ENCODE measurements around the gene ZNF438. TPM values are rescaled to one million over a fixed set of nuclear protein-coding genes. Genes with fewer than 3 reads are reported as not detected.

The ZNF438 gene
- total and polyA plus RNA-seq, 7 donors, result 12.3 to 27.9 (median 20.7) TPM

DNA sequence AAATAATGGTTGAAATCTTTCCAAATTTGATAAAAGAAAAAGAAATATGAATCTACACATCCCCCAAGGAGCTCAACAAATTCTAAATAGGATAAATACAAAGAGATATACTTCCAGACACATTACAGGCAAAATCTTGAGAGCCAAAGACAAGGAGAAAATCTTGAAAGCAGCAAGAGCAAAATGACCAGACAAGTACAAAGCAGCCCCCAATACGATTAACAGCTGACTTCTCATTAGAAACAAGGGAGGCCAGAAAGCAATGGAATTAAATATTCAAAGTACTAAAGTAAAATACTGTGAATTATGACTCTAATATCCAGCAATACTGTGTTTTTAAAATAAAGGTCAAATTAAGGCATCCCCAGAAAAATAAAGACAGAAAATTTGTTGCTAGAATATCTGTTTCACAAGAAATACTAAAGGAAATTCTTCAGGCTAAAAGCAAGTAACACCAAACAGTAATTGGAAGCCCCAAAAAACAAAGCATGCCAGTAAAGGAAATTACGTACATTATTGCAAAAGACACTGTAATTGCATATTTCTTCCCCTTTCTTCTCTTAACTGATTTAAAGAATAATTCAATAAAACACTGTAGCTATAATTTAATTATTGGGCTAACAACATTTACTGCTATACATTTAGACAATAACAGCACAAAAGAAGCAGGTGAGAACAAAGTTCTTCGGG is 36.4 kb downstream of the ZNF438 start:
- intact Hi-C loops (cut with DNase I), result no loop called here
- H3K9me3 ChIP-seq, result peaks cover 9% of the 10 kb centered on the region
- TF ChIP-seq, protein P1, sequence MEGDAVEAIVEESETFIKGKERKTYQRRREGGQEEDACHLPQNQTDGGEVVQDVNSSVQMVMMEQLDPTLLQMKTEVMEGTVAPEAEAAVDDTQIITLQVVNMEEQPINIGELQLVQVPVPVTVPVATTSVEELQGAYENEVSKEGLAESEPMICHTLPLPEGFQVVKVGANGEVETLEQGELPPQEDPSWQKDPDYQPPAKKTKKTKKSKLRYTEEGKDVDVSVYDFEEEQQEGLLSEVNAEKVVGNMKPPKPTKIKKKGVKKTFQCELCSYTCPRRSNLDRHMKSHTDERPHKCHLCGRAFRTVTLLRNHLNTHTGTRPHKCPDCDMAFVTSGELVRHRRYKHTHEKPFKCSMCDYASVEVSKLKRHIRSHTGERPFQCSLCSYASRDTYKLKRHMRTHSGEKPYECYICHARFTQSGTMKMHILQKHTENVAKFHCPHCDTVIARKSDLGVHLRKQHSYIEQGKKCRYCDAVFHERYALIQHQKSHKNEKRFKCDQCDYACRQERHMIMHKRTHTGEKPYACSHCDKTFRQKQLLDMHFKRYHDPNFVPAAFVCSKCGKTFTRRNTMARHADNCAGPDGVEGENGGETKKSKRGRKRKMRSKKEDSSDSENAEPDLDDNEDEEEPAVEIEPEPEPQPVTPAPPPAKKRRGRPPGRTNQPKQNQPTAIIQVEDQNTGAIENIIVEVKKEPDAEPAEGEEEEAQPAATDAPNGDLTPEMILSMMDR (IDR thresholded peaks at IDR 0.05), result no peak
- no peak overlapping the region for H3K27ac ChIP-seq
- no peak for ATAC-seq
- no peaks in the 10 kb centered on the region for H3K27me3 ChIP-seq (ENCODE audit: insufficient read depth in 3 of 3, low read length in 2 of 3)
- no peak overlapping the region for H3K4me3 ChIP-seq
- WGBS, 3 donors, result 95 to 97% (median 95%) methylated on average over 3 of the region's 3 CpGs
- no peak for DNase-seq
- peaks cover 0 to 4% of the 10 kb centered on the region in 2 donors for H3K36me3 ChIP-seq (ENCODE audit: insufficient read depth in 1 of 2, low read depth in 1 of 2)
- H3K4me1 ChIP-seq, result peaks cover 16% of the 10 kb centered on the region

DNA sequence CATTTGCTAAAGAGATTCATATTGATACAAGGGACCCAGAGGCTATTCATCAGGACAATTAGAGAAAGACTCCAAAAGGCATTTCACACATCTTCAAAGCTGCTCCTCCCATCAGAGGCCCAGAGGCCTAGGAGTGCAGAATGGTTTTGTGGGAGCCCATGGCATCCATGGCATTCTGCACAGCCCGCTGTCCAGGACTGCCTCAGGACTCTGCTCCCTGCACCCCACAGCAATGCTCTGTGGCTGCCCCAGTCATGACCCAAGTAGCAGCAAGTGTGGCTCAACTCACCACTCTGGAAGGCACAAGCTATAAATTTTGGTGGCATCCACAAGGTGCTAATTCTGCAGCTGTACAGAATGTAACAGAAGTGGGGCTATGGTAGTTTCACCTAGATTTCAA is 38.5 kb downstream of the ZNF438 start:
- Histone ChIP-seq H3K4me3 (no peak overlapping the region), H3K9me3 (peaks cover 9% of the 10 kb centered on the region), H3K4me1 (peaks cover 22% of the 10 kb centered on the region), H3K36me3 (ENCODE audit: insufficient read depth in 1 of 2, low read depth in 1 of 2) (peaks cover 0 to 4% of the 10 kb centered on the region in 2 donors), H3K27me3 (ENCODE audit: insufficient read depth in 3 of 3, low read length in 2 of 3) (no peaks in the 10 kb centered on the region), H3K27ac (no peak overlapping the region)
- intact Hi-C loops (cut with DNase I), result no loop called here
- peak in 2 of 4 donors; percentile 70 to 74 for ATAC-seq
- WGBS, 3 donors, result 87 to 100% (median 95%) methylated on average over 1 of the region's 1 CpG
- no peak for DNase-seq
- TF ChIP-seq, protein P1 (IDR thresholded peaks at IDR 0.05), result no peak

DNA sequence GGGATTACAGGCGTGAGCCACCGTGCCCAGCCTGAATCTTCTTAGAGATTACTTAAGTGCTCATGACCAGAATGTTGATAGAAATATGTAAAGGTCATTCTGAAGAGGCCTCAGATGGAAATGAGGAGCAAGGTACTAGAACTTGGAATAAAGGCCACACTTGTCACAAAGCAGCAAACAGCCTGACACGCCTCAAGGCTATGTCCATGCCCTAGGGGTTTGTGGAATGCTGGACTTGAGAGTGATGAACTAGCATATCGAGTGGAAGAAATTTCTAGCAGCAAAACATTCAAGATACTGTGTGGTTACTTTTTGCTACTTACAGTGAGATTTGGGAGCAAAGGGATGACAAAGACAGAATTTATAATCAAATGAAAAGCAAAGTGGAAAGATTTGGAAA is 39.0 kb downstream of the ZNF438 start:
- Histone ChIP-seq H3K9me3 (peaks cover 9% of the 10 kb centered on the region), H3K27ac (no peak overlapping the region), H3K27me3 (ENCODE audit: insufficient read depth in 3 of 3, low read length in 2 of 3) (no peaks in the 10 kb centered on the region), H3K4me1 (peaks cover 22% of the 10 kb centered on the region), H3K36me3 (ENCODE audit: insufficient read depth in 1 of 2, low read depth in 1 of 2) (peaks cover 0 to 4% of the 10 kb centered on the region in 2 donors), H3K4me3 (no peak overlapping the region)
- DNase-seq (no peak), ATAC-seq (no peak)
- TF ChIP-seq, protein P1 (IDR thresholded peaks at IDR 0.05), result no peak
- intact Hi-C loops (cut with DNase I), result no loop called here
- 58 to 80% (median 69%) methylated on average over 4 of the region's 4 CpGs for WGBS, 3 donors

DNA sequence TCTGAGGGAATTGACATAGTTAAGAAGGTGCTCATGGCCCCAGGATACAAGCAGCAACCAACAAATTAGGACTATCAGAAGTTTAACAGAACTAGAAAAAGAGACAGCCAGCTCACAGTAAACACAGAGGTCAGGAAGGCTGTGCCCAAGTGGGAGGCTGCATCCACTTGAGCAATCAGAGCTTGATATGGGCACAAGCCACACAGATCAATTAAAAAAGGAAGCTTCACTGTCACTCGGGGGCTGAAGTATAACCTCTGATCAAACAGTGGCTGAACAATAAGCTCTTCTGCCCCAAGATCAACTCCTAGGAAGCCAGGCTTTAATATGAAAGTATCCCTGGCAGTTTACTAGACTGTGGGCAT is 40.0 kb downstream of the ZNF438 start:
- Histone ChIP-seq H3K4me1 (peaks cover 25% of the 10 kb centered on the region), H3K9me3 (peaks cover 9% of the 10 kb centered on the region), H3K27ac (no peak overlapping the region), H3K36me3 (ENCODE audit: insufficient read depth in 1 of 2, low read depth in 1 of 2) (peaks cover 0 to 4% of the 10 kb centered on the region in 2 donors), H3K27me3 (ENCODE audit: insufficient read depth in 3 of 3, low read length in 2 of 3) (no peaks in the 10 kb centered on the region), H3K4me3 (no peak overlapping the region)
- WGBS, 3 donors, result 72 to 100% (median 86%) methylated on average over 1 of the region's 1 CpG
- intact Hi-C loops (cut with DNase I), result no loop called here
- TF ChIP-seq, protein P1 (IDR thresholded peaks at IDR 0.05), result no peak
- peak in 1 of 4 donors; percentile 22 for ATAC-seq
- no peak for DNase-seq
